Lower lobe of right lung (tissue), 2 donors: ENCODE data around the gene SH3PXD2B. TPM values are rescaled to one million over a fixed set of nuclear protein-coding genes. Genes with fewer than 3 reads are reported as not detected.

Experiments used
- ATAC-seq, 2 donors: fragments of 200-7000 bp; cut with Tn5 transposase; one replicate each; pipeline ENCODE4 v1.9.1; 2020 to 2022; ENCODE audit warnings: mild to moderate bottlenecking in 2 of 2, moderate library complexity in 2 of 2
- DNase-seq: peaks from one replicate; pipeline ENCODE4 v3.0.0-alpha.2; 2020
- H3K27ac ChIP-seq: fragments of 200-600 bp; one replicate; pipeline ENCODE4 v1.8.0; 2022
- H3K27me3 ChIP-seq: fragments of 200-600 bp; one replicate; pipeline ENCODE4 v1.8.0; 2022; ENCODE audit warnings: low read depth
- H3K36me3 ChIP-seq: fragments of 200-600 bp; one replicate; pipeline ENCODE4 v1.8.0; 2022; ENCODE audit warnings: mild to moderate bottlenecking
- H3K4me1 ChIP-seq: fragments of 200-600 bp; one replicate; pipeline ENCODE4 v1.8.0; 2022
- H3K4me3 ChIP-seq: fragments of 200-600 bp; one replicate; pipeline ENCODE4 v1.8.0; 2022; ENCODE audit warnings: mild to moderate bottlenecking
- H3K9me3 ChIP-seq: fragments of 200-600 bp; one replicate; pipeline ENCODE4 v1.8.0; 2022
- intact Hi-C: fragments of 100-400 bp; cut with DNase I; formaldehyde crosslinking; loops from one replicate; pipeline ENCODE4 v1.11.0; 2022
- total RNA-seq: library from RNA; stranded (reverse); fragmentation: NEBNext Ultra II Directional; extraction: Animal tissue kit (Norgen Biotek cat#: 25700); gene quantifications from one replicate; pipeline ENCODE4 v1.2.1, GENCODE V29; 2021
- TF ChIP-seq, protein P1 (sequence below): fragments of 200-600 bp; IDR thresholded peaks from one replicate; pipeline ENCODE4 v1.8.0; 2022; ENCODE audit warnings: antibody characterized with exemption, mild to moderate bottlenecking
- donor health status: DM: no; HTN: yes; CAD: no; lungs with severe emphysema.

Gene SH3PXD2B
- total RNA-seq, 1 donor from 2014 or later: 49.8 TPM

GRCh38 chr5:172383191-172383802 is 71.0 kb downstream of the SH3PXD2B start:
- TF ChIP-seq, protein P1, sequence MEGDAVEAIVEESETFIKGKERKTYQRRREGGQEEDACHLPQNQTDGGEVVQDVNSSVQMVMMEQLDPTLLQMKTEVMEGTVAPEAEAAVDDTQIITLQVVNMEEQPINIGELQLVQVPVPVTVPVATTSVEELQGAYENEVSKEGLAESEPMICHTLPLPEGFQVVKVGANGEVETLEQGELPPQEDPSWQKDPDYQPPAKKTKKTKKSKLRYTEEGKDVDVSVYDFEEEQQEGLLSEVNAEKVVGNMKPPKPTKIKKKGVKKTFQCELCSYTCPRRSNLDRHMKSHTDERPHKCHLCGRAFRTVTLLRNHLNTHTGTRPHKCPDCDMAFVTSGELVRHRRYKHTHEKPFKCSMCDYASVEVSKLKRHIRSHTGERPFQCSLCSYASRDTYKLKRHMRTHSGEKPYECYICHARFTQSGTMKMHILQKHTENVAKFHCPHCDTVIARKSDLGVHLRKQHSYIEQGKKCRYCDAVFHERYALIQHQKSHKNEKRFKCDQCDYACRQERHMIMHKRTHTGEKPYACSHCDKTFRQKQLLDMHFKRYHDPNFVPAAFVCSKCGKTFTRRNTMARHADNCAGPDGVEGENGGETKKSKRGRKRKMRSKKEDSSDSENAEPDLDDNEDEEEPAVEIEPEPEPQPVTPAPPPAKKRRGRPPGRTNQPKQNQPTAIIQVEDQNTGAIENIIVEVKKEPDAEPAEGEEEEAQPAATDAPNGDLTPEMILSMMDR: no peak
- DNase-seq: no peak
- intact Hi-C loops: no loop called here
- no peak overlapping the region for H3K27ac ChIP-seq
- peak; percentile 73 to 79 for ATAC-seq
- H3K4me1 ChIP-seq: no peaks in the 10 kb centered on the region
- no peaks in the 10 kb centered on the region for H3K27me3 ChIP-seq
- H3K9me3 ChIP-seq: no peaks in the 10 kb centered on the region
- no peak overlapping the region for H3K4me3 ChIP-seq
- H3K36me3 ChIP-seq: peaks cover 50% of the 10 kb centered on the region

GRCh38 chr5:172380987-172381643 is 73.2 kb downstream of the SH3PXD2B start:
- no peak overlapping the region for H3K27ac ChIP-seq
- intact Hi-C loops: no loop called here
- no peaks in the 10 kb centered on the region for H3K27me3 ChIP-seq
- H3K36me3 ChIP-seq: peaks cover 50% of the 10 kb centered on the region
- ATAC-seq (no peak), DNase-seq (peak; percentile 68)
- TF ChIP-seq, protein P1: no peak
- no peaks in the 10 kb centered on the region for H3K4me1 ChIP-seq
- H3K9me3 ChIP-seq: no peaks in the 10 kb centered on the region
- H3K4me3 ChIP-seq: no peak overlapping the region

- Histone ChIP-seq H3K4me3 (no peak overlapping the region), H3K9me3 (no peaks in the 10 kb centered on the region), H3K27me3 (no peaks in the 10 kb centered on the region), H3K4me1 (no peaks in the 10 kb centered on the region), H3K36me3 (peaks cover 44% of the 10 kb centered on the region), H3K27ac (no peak overlapping the region)
- TF ChIP-seq, protein P1: no peak
- DNase-seq: no peak
- intact Hi-C loops: no loop called here
- ATAC-seq: no peak
Measured at GRCh38 chr5:172380301-172380986, 73.9 kb downstream of the SH3PXD2B start.

DNA sequence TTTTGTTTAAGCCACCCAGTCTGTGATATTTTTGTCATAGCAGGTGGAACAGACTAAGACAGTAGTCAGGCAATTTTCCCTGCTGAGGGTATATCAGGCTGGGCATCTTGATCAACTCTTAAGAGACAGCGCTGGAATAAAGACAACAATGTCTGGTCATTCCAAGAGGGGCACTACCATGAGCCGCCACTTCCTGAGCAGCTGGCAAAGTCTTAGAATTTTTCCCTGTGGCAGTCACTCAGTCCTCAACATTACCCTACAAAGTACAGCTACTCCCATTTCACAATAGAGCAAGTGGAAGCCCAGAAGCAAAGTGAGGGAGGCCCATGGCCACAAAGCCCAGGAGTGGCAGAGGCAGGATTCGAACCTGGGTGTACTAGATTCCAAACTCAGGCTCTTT is 74.8 kb downstream of the SH3PXD2B start:
- no peak overlapping the region for H3K27ac ChIP-seq
- no peak overlapping the region for H3K4me3 ChIP-seq
- no peaks in the 10 kb centered on the region for H3K9me3 ChIP-seq
- H3K27me3 ChIP-seq: no peaks in the 10 kb centered on the region
- peaks cover 37% of the 10 kb centered on the region for H3K36me3 ChIP-seq
- no peak for ATAC-seq
- intact Hi-C loops: no loop called here
- H3K4me1 ChIP-seq: no peaks in the 10 kb centered on the region
- TF ChIP-seq, protein P1: no peak
- no peak for DNase-seq

GRCh38 chr5:172377856-172378255 is 76.5 kb downstream of the SH3PXD2B start:
- no peak overlapping the region for H3K27ac ChIP-seq

More at GRCh38 chr5:172377856-172378255, 76.5 kb downstream of the SH3PXD2B start:
- no peaks in the 10 kb centered on the region for H3K9me3 ChIP-seq
- H3K4me3 ChIP-seq: no peak overlapping the region
- intact Hi-C loops: no loop called here
- peaks cover 25% of the 10 kb centered on the region for H3K36me3 ChIP-seq
- no peak for DNase-seq
- H3K27me3 ChIP-seq: no peaks in the 10 kb centered on the region
- ATAC-seq: peak in 1 of 2 donors; percentile 24
- H3K4me1 ChIP-seq: no peaks in the 10 kb centered on the region
- TF ChIP-seq, protein P1: no peak
